ENCODE measurements around the gene GLI2.

The GLI2 gene

DNA sequence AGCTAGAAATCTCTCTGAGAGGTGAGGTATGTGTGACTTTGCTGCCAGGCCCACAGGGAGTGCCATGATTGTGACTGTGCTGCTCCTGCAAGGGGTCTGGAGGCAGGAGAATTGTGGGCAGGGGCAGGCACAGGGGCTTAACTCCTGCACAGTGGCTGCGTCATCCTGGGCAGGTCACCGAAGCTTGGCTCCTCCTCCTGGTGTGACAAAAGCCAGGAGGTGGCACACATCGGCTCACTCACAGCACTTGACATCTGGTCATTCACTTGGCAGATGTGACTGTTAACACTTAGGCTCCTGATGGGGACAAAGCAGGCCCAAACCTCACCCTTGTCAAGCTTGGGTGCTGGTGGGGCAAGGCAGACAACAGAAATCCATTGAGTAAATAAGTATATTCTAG is 36.4 kb upstream of the GLI2 start:
- Histone ChIP-seq H3K4me3 (ENCODE audit: insufficient read depth, low read depth, low read length, poor library complexity, severe bottlenecking) (no peak overlapping the region), H3K9me3 (ENCODE audit: control insufficient read depth, low read length) (no peaks in the 10 kb centered on the region), H3K27ac (ENCODE audit: insufficient read depth, low read length, poor library complexity, severe bottlenecking) (no peak overlapping the region), H3K27me3 (replicated peaks; ENCODE audit: control insufficient read depth, insufficient read depth, low read length, poor library complexity, severe bottlenecking) (peaks cover 5% of the 10 kb centered on the region), H3K4me1 (ENCODE audit: control insufficient read depth, insufficient read depth, low read length, poor library complexity, severe bottlenecking) (no peaks in the 10 kb centered on the region), H3K36me3 (ENCODE audit: control insufficient read depth, insufficient read depth, low read length) (no peaks in the 10 kb centered on the region)
- DNase-seq, result no peak

DNA sequence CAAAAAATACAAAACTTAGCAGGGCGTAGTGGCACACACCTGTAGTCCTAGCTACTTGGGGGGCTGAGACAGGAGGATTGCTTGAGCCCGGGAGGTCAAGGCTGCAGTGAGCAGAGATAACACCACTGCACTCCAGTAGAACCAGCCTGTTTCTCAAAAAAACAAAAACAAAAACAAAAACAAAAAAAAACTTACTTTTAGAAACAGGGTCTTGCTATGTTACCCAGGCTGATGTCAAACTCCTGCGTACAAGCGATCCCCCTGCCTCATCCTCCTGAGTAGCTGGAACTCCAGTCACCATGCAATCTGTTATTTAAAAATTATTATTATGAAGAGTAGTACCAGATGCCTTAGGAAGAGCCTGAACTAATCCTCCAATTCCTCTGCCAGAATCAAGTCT is 35.0 kb upstream of the GLI2 start:
- Histone ChIP-seq H3K4me1 (ENCODE audit: control insufficient read depth, insufficient read depth, low read length, poor library complexity, severe bottlenecking) (no peaks in the 10 kb centered on the region), H3K27ac (ENCODE audit: insufficient read depth, low read length, poor library complexity, severe bottlenecking) (no peak overlapping the region), H3K4me3 (ENCODE audit: insufficient read depth, low read depth, low read length, poor library complexity, severe bottlenecking) (no peak overlapping the region), H3K36me3 (ENCODE audit: control insufficient read depth, insufficient read depth, low read length) (no peaks in the 10 kb centered on the region), H3K9me3 (ENCODE audit: control insufficient read depth, low read length) (no peaks in the 10 kb centered on the region), H3K27me3 (replicated peaks; ENCODE audit: control insufficient read depth, insufficient read depth, low read length, poor library complexity, severe bottlenecking) (peaks cover 5% of the 10 kb centered on the region)
- DNase-seq, result no peak

DNA sequence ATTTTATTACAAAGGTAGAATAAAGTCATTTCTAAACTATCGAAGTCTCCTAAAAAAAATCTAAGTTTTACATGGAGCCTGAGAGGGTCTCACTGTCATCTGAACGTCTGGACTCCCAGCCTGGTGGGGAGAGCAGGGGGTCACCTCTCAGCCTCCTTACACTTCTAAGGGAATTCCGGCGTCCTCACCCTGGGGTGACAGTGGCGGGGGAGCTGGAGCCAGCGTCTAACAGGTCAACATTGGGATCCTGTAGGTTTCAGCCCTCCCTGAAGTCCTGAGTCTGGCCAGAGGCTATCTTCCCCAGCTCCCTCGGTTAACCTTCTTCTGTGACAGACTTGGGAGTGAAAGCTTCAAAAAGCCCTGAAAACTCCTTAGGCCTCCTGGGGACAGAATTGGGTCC is 34.6 kb upstream of the GLI2 start:
- Histone ChIP-seq H3K27ac (ENCODE audit: insufficient read depth, low read length, poor library complexity, severe bottlenecking) (no peak overlapping the region), H3K4me3 (ENCODE audit: insufficient read depth, low read depth, low read length, poor library complexity, severe bottlenecking) (no peak overlapping the region), H3K36me3 (ENCODE audit: control insufficient read depth, insufficient read depth, low read length) (no peaks in the 10 kb centered on the region), H3K4me1 (ENCODE audit: control insufficient read depth, insufficient read depth, low read length, poor library complexity, severe bottlenecking) (no peaks in the 10 kb centered on the region), H3K27me3 (replicated peaks; ENCODE audit: control insufficient read depth, insufficient read depth, low read length, poor library complexity, severe bottlenecking) (peaks cover 4% of the 10 kb centered on the region), H3K9me3 (ENCODE audit: control insufficient read depth, low read length) (no peaks in the 10 kb centered on the region)
- no peak for DNase-seq

DNA sequence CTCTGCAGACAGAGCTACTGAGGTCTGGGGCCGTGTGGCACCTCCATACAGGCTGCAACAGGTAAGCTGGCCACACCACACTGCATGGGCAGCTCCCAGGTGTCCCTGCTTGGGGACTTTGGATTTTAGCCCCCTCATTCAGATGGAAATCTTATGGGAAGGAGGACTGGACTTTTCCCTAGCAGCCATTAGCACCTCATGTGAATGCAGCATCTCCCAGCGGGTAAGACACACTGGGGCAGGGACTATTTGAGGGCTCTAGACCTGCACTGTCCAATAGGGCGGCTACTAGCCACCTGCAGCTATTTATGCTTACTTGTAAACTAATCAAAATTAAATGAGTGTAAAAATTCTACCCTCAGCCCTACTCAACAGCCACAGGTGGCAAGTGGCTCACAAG is 34.2 kb upstream of the GLI2 start:
- no peak overlapping the region for H3K27ac ChIP-seq (ENCODE audit: insufficient read depth, low read length, poor library complexity, severe bottlenecking)
- no peaks in the 10 kb centered on the region for H3K36me3 ChIP-seq (ENCODE audit: control insufficient read depth, insufficient read depth, low read length)
- no peak overlapping the region for H3K4me3 ChIP-seq (ENCODE audit: insufficient read depth, low read depth, low read length, poor library complexity, severe bottlenecking)
- no peak for DNase-seq
- no peaks in the 10 kb centered on the region for H3K9me3 ChIP-seq (ENCODE audit: control insufficient read depth, low read length)
- H3K27me3 ChIP-seq (replicated peaks; ENCODE audit: control insufficient read depth, insufficient read depth, low read length, poor library complexity, severe bottlenecking), result no peaks in the 10 kb centered on the region
- H3K4me1 ChIP-seq (ENCODE audit: control insufficient read depth, insufficient read depth, low read length, poor library complexity, severe bottlenecking), result no peaks in the 10 kb centered on the region

DNA sequence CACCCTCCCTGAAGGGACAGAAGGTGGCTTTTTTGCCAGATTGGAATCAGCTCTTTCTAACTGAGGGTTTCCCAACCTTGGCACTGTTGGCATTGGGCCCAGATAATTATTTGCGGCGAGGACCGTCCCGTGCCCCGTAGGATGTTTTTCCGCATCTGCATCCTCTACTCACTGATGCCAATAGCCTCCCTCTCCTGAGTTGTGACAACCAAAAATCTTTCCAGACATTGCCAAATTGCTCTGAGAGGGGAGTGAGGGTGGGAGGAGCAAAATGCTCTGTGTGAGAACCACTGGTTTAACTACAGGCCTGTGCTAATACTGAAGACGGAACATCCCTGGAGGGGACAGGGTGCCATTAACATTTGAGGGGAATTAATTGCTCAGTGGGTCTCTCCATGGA is 33.6 kb upstream of the GLI2 start:
- H3K27ac ChIP-seq (ENCODE audit: insufficient read depth, low read length, poor library complexity, severe bottlenecking), result no peak overlapping the region
- no peak overlapping the region for H3K4me3 ChIP-seq (ENCODE audit: insufficient read depth, low read depth, low read length, poor library complexity, severe bottlenecking)
- no peak for DNase-seq
- H3K4me1 ChIP-seq (ENCODE audit: control insufficient read depth, insufficient read depth, low read length, poor library complexity, severe bottlenecking), result no peaks in the 10 kb centered on the region
- no peaks in the 10 kb centered on the region for H3K9me3 ChIP-seq (ENCODE audit: control insufficient read depth, low read length)
- H3K36me3 ChIP-seq (ENCODE audit: control insufficient read depth, insufficient read depth, low read length), result no peaks in the 10 kb centered on the region
- H3K27me3 ChIP-seq (replicated peaks; ENCODE audit: control insufficient read depth, insufficient read depth, low read length, poor library complexity, severe bottlenecking), result no peaks in the 10 kb centered on the region

DNA sequence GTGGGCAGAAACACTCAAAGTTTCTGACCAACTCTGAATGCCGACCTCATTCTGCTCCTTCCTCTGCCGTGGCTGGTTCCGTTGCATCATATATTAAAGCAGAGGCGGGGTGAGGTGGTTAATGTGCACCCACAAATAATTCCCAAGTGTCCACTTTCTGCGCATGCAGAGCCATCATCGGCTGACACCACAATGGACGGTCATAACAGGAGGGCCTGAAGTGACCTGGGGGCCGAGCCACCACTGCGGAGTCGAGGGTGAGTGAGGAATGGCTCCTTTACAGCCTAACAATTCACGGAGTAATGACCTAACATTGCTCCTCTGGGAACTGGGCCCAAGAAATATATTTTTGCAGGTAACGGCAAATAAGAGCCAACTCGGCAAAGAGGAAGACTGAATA is 32.9 kb upstream of the GLI2 start:
- no peak overlapping the region for H3K4me3 ChIP-seq (ENCODE audit: insufficient read depth, low read depth, low read length, poor library complexity, severe bottlenecking)
- H3K27ac ChIP-seq (ENCODE audit: insufficient read depth, low read length, poor library complexity, severe bottlenecking), result no peak overlapping the region
- no peaks in the 10 kb centered on the region for H3K36me3 ChIP-seq (ENCODE audit: control insufficient read depth, insufficient read depth, low read length)
- no peak for DNase-seq
- no peaks in the 10 kb centered on the region for H3K27me3 ChIP-seq (replicated peaks; ENCODE audit: control insufficient read depth, insufficient read depth, low read length, poor library complexity, severe bottlenecking)
- no peaks in the 10 kb centered on the region for H3K4me1 ChIP-seq (ENCODE audit: control insufficient read depth, insufficient read depth, low read length, poor library complexity, severe bottlenecking)
- no peaks in the 10 kb centered on the region for H3K9me3 ChIP-seq (ENCODE audit: control insufficient read depth, low read length)

DNA sequence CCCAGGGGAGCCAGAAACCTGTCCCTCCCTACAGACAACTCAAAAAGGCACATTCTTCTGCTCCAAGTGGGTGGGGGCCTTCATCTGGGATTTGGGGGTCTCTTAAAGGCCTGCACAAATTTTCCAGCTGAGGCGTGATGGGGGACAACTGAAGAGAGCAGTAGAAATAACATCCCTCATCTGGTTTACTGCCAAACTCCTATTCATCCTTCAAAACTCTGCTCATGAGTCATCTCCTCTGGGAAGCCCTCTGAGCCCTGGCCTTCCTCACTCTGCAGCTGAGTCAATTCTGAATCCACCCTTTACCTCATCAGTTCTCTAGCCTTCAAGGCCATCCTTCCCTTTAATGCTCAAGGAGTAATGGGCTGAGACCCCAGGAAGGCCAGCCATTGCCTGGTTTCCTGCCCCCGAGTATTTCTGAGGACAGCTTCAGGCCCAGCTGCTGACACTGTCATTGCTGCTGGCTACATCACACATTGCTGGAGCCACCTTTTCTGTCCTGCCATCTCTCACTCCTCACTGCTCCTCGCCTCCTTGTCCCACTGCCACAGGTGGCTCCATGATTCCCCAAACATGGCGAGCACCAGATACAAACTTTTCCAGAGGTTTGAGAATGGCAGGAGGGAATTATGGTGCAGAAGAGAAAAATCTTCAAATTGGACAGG is 32.2 kb upstream of the GLI2 start:
- H3K36me3 ChIP-seq (ENCODE audit: control insufficient read depth, insufficient read depth, low read length), result no peaks in the 10 kb centered on the region
- no peaks in the 10 kb centered on the region for H3K27me3 ChIP-seq (replicated peaks; ENCODE audit: control insufficient read depth, insufficient read depth, low read length, poor library complexity, severe bottlenecking)
- no peak overlapping the region for H3K4me3 ChIP-seq (ENCODE audit: insufficient read depth, low read depth, low read length, poor library complexity, severe bottlenecking)
- H3K4me1 ChIP-seq (ENCODE audit: control insufficient read depth, insufficient read depth, low read length, poor library complexity, severe bottlenecking), result no peaks in the 10 kb centered on the region
- H3K9me3 ChIP-seq (ENCODE audit: control insufficient read depth, low read length), result no peaks in the 10 kb centered on the region
- DNase-seq, result no peak
- no peak overlapping the region for H3K27ac ChIP-seq (ENCODE audit: insufficient read depth, low read length, poor library complexity, severe bottlenecking)

DNA sequence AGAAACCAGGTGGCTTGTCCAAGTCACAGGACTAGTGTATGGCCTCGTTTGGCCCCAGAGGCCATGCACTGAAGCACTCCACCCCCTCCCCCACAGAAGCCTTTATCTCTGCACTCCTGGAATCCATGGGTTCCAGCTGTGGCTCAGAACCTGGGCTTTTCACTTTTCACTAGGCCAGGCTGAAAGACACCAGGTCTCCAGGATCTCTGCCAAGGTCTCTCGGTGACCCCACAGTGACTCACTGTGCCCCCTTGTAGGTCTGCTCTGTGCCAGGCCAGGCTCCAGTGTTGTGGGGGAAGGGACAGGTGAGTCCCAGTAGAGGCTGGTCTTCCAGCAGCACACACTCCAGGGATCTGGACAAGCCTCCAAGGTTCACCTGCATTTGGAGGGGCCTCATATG is 31.0 kb upstream of the GLI2 start:
- no peak for DNase-seq
- Histone ChIP-seq H3K4me3 (ENCODE audit: insufficient read depth, low read depth, low read length, poor library complexity, severe bottlenecking) (no peak overlapping the region), H3K27me3 (replicated peaks; ENCODE audit: control insufficient read depth, insufficient read depth, low read length, poor library complexity, severe bottlenecking) (no peaks in the 10 kb centered on the region), H3K27ac (ENCODE audit: insufficient read depth, low read length, poor library complexity, severe bottlenecking) (no peak overlapping the region), H3K36me3 (ENCODE audit: control insufficient read depth, insufficient read depth, low read length) (no peaks in the 10 kb centered on the region), H3K9me3 (ENCODE audit: control insufficient read depth, low read length) (no peaks in the 10 kb centered on the region), H3K4me1 (ENCODE audit: control insufficient read depth, insufficient read depth, low read length, poor library complexity, severe bottlenecking) (no peaks in the 10 kb centered on the region)

DNA sequence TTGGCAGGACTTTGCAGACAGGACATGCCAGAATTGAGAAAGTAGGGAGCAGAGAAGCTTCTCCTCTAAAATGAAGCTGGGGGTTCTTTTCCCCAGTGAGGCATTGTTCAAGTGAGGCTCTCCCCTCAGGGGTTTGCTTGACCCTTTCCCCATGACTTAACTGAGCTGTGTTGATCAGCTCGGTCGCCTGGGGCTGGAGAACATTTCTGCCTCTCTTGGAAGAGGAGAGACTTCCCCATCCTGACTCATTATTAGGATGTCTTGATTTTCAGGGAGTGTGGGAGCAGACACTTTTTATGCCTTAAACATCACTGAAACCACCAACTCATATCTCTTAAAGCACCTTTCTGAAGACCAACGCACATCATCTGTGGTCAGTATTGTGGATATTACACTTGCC is 27.9 kb upstream of the GLI2 start:
- DNase-seq, result no peak
- Histone ChIP-seq H3K27me3 (replicated peaks; ENCODE audit: control insufficient read depth, insufficient read depth, low read length, poor library complexity, severe bottlenecking) (no peaks in the 10 kb centered on the region), H3K9me3 (ENCODE audit: control insufficient read depth, low read length) (no peaks in the 10 kb centered on the region), H3K27ac (ENCODE audit: insufficient read depth, low read length, poor library complexity, severe bottlenecking) (no peak overlapping the region), H3K36me3 (ENCODE audit: control insufficient read depth, insufficient read depth, low read length) (no peaks in the 10 kb centered on the region), H3K4me3 (ENCODE audit: insufficient read depth, low read depth, low read length, poor library complexity, severe bottlenecking) (no peak overlapping the region), H3K4me1 (ENCODE audit: control insufficient read depth, insufficient read depth, low read length, poor library complexity, severe bottlenecking) (no peaks in the 10 kb centered on the region)

DNA sequence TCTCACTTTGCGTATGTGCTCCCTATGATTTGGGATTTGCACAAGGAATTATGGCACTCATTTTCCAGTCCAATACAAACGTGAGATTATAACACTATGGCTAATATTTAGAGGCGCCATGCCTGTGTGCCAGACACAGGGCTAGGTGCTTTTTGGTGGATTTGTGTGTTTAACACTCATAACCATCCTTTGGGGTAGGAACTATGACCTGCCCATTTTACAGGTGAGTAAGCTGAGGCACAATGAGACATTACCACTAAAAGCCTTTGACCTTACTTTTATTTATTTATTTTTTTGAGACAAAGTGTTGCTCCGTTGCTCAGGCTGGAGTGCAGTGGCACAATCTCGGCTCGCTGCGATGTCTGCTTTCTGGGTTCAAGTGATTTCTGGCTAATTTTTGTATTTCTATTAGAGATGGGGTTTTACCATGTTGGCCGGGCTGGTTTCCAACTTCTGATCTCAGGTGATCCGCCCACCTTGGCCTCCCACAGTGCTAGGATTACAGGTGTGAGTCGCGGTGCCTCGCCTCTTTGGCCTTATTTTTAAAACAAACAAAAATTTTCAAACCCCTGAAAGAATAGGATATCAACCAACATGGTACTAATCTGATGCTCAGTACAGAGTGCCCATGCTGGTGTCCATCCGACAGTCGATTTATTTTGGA is 26.6 kb upstream of the GLI2 start:
- no peak overlapping the region for H3K27ac ChIP-seq (ENCODE audit: insufficient read depth, low read length, poor library complexity, severe bottlenecking)
- H3K27me3 ChIP-seq (replicated peaks; ENCODE audit: control insufficient read depth, insufficient read depth, low read length, poor library complexity, severe bottlenecking), result no peaks in the 10 kb centered on the region
- no peaks in the 10 kb centered on the region for H3K36me3 ChIP-seq (ENCODE audit: control insufficient read depth, insufficient read depth, low read length)
- H3K4me3 ChIP-seq (ENCODE audit: insufficient read depth, low read depth, low read length, poor library complexity, severe bottlenecking), result no peak overlapping the region
- no peaks in the 10 kb centered on the region for H3K9me3 ChIP-seq (ENCODE audit: control insufficient read depth, low read length)
- H3K4me1 ChIP-seq (ENCODE audit: control insufficient read depth, insufficient read depth, low read length, poor library complexity, severe bottlenecking), result no peaks in the 10 kb centered on the region
- no peak for DNase-seq
